ENCODE measurements around the gene PGM2.

Gene PGM2

GRCh38 chr4:37896206-37896860 is 69.8 kb downstream of the PGM2 start:
- no peak for TF ChIP-seq CTCF (IDR thresholded peaks at IDR 0.05)
- no peaks in the 10 kb centered on the region for H3K27me3 ChIP-seq
- no peaks in the 10 kb centered on the region for H3K9me3 ChIP-seq
- peaks cover 20% of the 10 kb centered on the region for H3K36me3 ChIP-seq
- H3K4me3 ChIP-seq (ENCODE audit: low read depth in 1 of 2, low read length in 1 of 2): peak overlapping the region in 1 of 2 experiments; percentile 0
- peak overlapping the region; percentile 41 for H3K27ac ChIP-seq
- peaks cover 22 to 41% of the 10 kb centered on the region in 2 experiments for H3K4me1 ChIP-seq (ENCODE audit: control insufficient read depth in 1 of 2, insufficient read depth in 1 of 2, low read depth in 1 of 2, low read length in 1 of 2)

GRCh38 chr4:37902212-37902611 is 75.7 kb downstream of the PGM2 start:
- Histone ChIP-seq H3K4me3 (ENCODE audit: low read depth in 1 of 2, low read length in 1 of 2) (no peak overlapping the region), H3K27me3 (no peaks in the 10 kb centered on the region), H3K9me3 (no peaks in the 10 kb centered on the region), H3K27ac (no peak overlapping the region), H3K36me3 (peaks cover 56% of the 10 kb centered on the region), H3K4me1 (ENCODE audit: control insufficient read depth in 1 of 2, insufficient read depth in 1 of 2, low read depth in 1 of 2, low read length in 1 of 2) (no peaks in the 10 kb centered on the region)
- TF ChIP-seq CTCF (IDR thresholded peaks at IDR 0.05): no peak

GRCh38 chr4:37902738-37903693 is 76.5 kb downstream of the PGM2 start:
- no peak overlapping the region for H3K4me3 ChIP-seq (ENCODE audit: low read depth in 1 of 2, low read length in 1 of 2)
- H3K4me1 ChIP-seq (ENCODE audit: control insufficient read depth in 1 of 2, insufficient read depth in 1 of 2, low read depth in 1 of 2, low read length in 1 of 2): no peaks in the 10 kb centered on the region
- no peaks in the 10 kb centered on the region for H3K9me3 ChIP-seq
- no peak for TF ChIP-seq CTCF (IDR thresholded peaks at IDR 0.05)
- no peaks in the 10 kb centered on the region for H3K27me3 ChIP-seq
- H3K27ac ChIP-seq: no peak overlapping the region
- H3K36me3 ChIP-seq: peaks cover 64% of the 10 kb centered on the region

GRCh38 chr4:37903901-37904300 is 77.4 kb downstream of the PGM2 start:
- TF ChIP-seq CTCF (IDR thresholded peaks at IDR 0.05): no peak

GRCh38 chr4:37904824-37905223 is 78.3 kb downstream of the PGM2 start:
- no peak for TF ChIP-seq CTCF (IDR thresholded peaks at IDR 0.05)

More at GRCh38 chr4:37903901-37904300, 77.4 kb downstream of the PGM2 start:
- Histone ChIP-seq H3K4me1 (ENCODE audit: control insufficient read depth in 1 of 2, insufficient read depth in 1 of 2, low read depth in 1 of 2, low read length in 1 of 2) (no peaks in the 10 kb centered on the region), H3K27ac (no peak overlapping the region), H3K4me3 (ENCODE audit: low read depth in 1 of 2, low read length in 1 of 2) (no peak overlapping the region), H3K27me3 (no peaks in the 10 kb centered on the region), H3K36me3 (peaks cover 70% of the 10 kb centered on the region), H3K9me3 (no peaks in the 10 kb centered on the region)

More at GRCh38 chr4:37904824-37905223, 78.3 kb downstream of the PGM2 start:
- H3K27me3 ChIP-seq: no peaks in the 10 kb centered on the region
- H3K4me1 ChIP-seq (ENCODE audit: control insufficient read depth in 1 of 2, insufficient read depth in 1 of 2, low read depth in 1 of 2, low read length in 1 of 2): no peaks in the 10 kb centered on the region
- peaks cover 75% of the 10 kb centered on the region for H3K36me3 ChIP-seq
- no peak overlapping the region for H3K4me3 ChIP-seq (ENCODE audit: low read depth in 1 of 2, low read length in 1 of 2)
- no peak overlapping the region for H3K27ac ChIP-seq
- H3K9me3 ChIP-seq: no peaks in the 10 kb centered on the region
